NCI-H1436 (cell line): ENCODE measurements around the gene HTR6.

ENCODE experiments used
- DNase-seq: peaks from one replicate; lab custom pipeline; 2025; lab: John Stamatoyannopoulos, UW

HTR6 gene

GRCh38 chr1:19688041-19688842 is 23.6 kb downstream of the HTR6 start:
- DNase-seq: no peak

GRCh38 chr1:19689085-19689757 is 24.5 kb downstream of the HTR6 start:
- no peak for DNase-seq

- DNase-seq: no peak
These were observed 25.2 kb downstream of the HTR6 start for GRCh38 chr1:19689856-19690255.

- DNase-seq: no peak
These were observed 25.7 kb downstream of the HTR6 start for GRCh38 chr1:19690342-19690741.

GRCh38 chr1:19694298-19694697 is 29.6 kb downstream of the HTR6 start:
- no peak for DNase-seq

- no peak for DNase-seq
These were observed 31.1 kb downstream of the HTR6 start for GRCh38 chr1:19695772-19696171.

- no peak for DNase-seq
These were observed 32.1 kb downstream of the HTR6 start for GRCh38 chr1:19696820-19697219.

- no peak for DNase-seq
These were observed 33.5 kb downstream of the HTR6 start for GRCh38 chr1:19698181-19698580.

GRCh38 chr1:19700079-19700777 is 35.6 kb downstream of the HTR6 start:
- DNase-seq: no peak

GRCh38 chr1:19703280-19703679 is 38.6 kb downstream of the HTR6 start:
- DNase-seq: no peak

- DNase-seq: peak; percentile 64
These were observed 39.8 kb downstream of the HTR6 start for GRCh38 chr1:19704247-19705113.

GRCh38 chr1:19705464-19705863 is 40.8 kb downstream of the HTR6 start:
- no peak for DNase-seq

GRCh38 chr1:19706136-19706535 is 41.5 kb downstream of the HTR6 start:
- no peak for DNase-seq

- DNase-seq: no peak
These were observed 44.0 kb downstream of the HTR6 start for GRCh38 chr1:19708567-19709110.

GRCh38 chr1:19709260-19709793 is 44.7 kb downstream of the HTR6 start:
- DNase-seq: no peak

- DNase-seq: no peak
These were observed 46.3 kb downstream of the HTR6 start for GRCh38 chr1:19710825-19711611.

- DNase-seq: no peak
These were observed 48.3 kb downstream of the HTR6 start for GRCh38 chr1:19712928-19713327.

- peak; percentile 96 for DNase-seq
These were observed 50.9 kb downstream of the HTR6 start for GRCh38 chr1:19715334-19716203.

- no peak for DNase-seq
These were observed 52.8 kb downstream of the HTR6 start for GRCh38 chr1:19717467-19717866.

- no peak for DNase-seq
These were observed 55.5 kb downstream of the HTR6 start for GRCh38 chr1:19720174-19720573.
